AG10803 (cell line): Measurements from ENCODE around the gene RASSF1.
A peak's percentile ranks its signal among the peaks of the same experiment; 100 is the strongest.

Source experiments
- DNase-seq: peaks from one replicate; pipeline ENCODE4 v3.0.0; 2010; ENCODE audit warnings: low read depth
- H3K4me3 ChIP-seq: 2 replicates; pipeline ENCODE4 v1.5.1; 2011; ENCODE audit warnings: mild to moderate bottlenecking, low read length, control low read depth
- CTCF ChIP-seq: conservative IDR thresholded peaks from 2 replicates; pipeline ENCODE4 v1.5.1; 2011; ENCODE audit warnings: mild to moderate bottlenecking, low read length, control low read depth, inconsistent platforms

RASSF1 gene

GRCh38 chr3:50295553-50296431, 44.8 kb downstream of the RASSF1 start:
- no peak overlapping the region for H3K4me3 ChIP-seq
- TF ChIP-seq CTCF, result no peak
- no peak for DNase-seq

GRCh38 chr3:50294492-50295403, 45.9 kb downstream of the RASSF1 start:
- DNase-seq, result no peak
- H3K4me3 ChIP-seq, result no peak overlapping the region
- TF ChIP-seq CTCF, result no peak

GRCh38 chr3:50294089-50294488, 46.5 kb downstream of the RASSF1 start:
- DNase-seq, result no peak
- H3K4me3 ChIP-seq, result no peak overlapping the region
- TF ChIP-seq CTCF, result no peak

GRCh38 chr3:50293079-50293801, 47.4 kb downstream of the RASSF1 start:
- DNase-seq, result no peak
- no peak for TF ChIP-seq CTCF
- no peak overlapping the region for H3K4me3 ChIP-seq

GRCh38 chr3:50292159-50293078, 48.2 kb downstream of the RASSF1 start, which contains the start of gene IFRD2:
IFRD2 (minus strand) TSS chr3:50292429; CDS start chr3:50292274, 155 bp downstream.
- DNase-seq, result peak; percentile 97
- peak within 1 kb of the TSS; percentile 91 for H3K4me3 ChIP-seq
- peak; percentile 4; the same call in 1 of the 2 replicates for TF ChIP-seq CTCF

GRCh38 chr3:50290161-50290641, 50.4 kb downstream of the RASSF1 start:
- no peak for TF ChIP-seq CTCF
- H3K4me3 ChIP-seq, result no peak overlapping the region
- no peak for DNase-seq
